Tibial nerve (tissue), 4 donors: ENCODE results near the gene PLS3. TPM values are rescaled to one million over a fixed set of nuclear protein-coding genes. Genes with fewer than 3 reads are reported as not detected.
A peak's percentile ranks its signal among the peaks of the same experiment; 100 is the strongest.

Source experiments
- DNase-seq, 2 donors: peaks; one replicate each; pipeline ENCODE4 v3.0.0-alpha.2; 2019; ENCODE audit warnings: low spot score in 2 of 2
- H3K27ac ChIP-seq, 4 donors: fragments of 200-600 bp; sonication (generic) in 3 of 4; one replicate each; pipeline ENCODE4 v1.5.1; 2017 to 2019; ENCODE audit warnings: mild to moderate bottlenecking in 1 of 4
- H3K27me3 ChIP-seq, 2 donors: fragments of 200-600 bp; sonication (generic) in 1 of 2; one replicate each; pipeline versions ENCODE4 v1.5.1 to v1.6.0; 2017 to 2019
- H3K36me3 ChIP-seq, 3 donors: fragments of 200-600 bp; sonication (generic); one replicate each; pipeline ENCODE4 v1.5.1; 2018 to 2019
- H3K4me1 ChIP-seq, 4 donors: fragments of 200-600 bp; sonication (generic) in 3 of 4; one replicate each; pipeline ENCODE4 v1.5.1; 2017 to 2019
- H3K4me3 ChIP-seq, 4 donors: fragments of 200-600 bp; sonication (generic) in 3 of 4; one replicate each; pipeline ENCODE4 v1.5.1; 2017 to 2019; ENCODE audit warnings: mild to moderate bottlenecking in 1 of 4, moderate library complexity in 1 of 4
- H3K9me3 ChIP-seq, 4 donors: fragments of 200-600 bp; sonication (generic) in 3 of 4; one replicate each; pipeline ENCODE4 v1.5.1; 2017 to 2019
- CTCF ChIP-seq, 5 experiments: fragments of 200-600 bp in 3 of 5; fragments of 450-650 bp in 2 of 5; sonication (generic) in 3 of 5; IDR thresholded peaks; one replicate each; pipeline ENCODE4 v1.5.1; 2016 to 2019; ENCODE audit warnings: antibody characterized with exemption in 5 of 5, mild to moderate bottlenecking in 3 of 5, moderate library complexity in 2 of 5
- EP300 ChIP-seq, 2 donors: sonication (generic); formaldehyde crosslinking; IDR thresholded peaks; one replicate each; pipeline ENCODE4 v1.6.1; 2017; ENCODE audit warnings: antibody characterized with exemption in 2 of 2, mild to moderate bottlenecking in 1 of 2
- POLR2A ChIP-seq, 2 donors: fragments of 450-650 bp; IDR thresholded peaks; one replicate each; pipeline ENCODE4 v1.6.1; 2017; ENCODE audit warnings: antibody characterized with exemption in 2 of 2, mild to moderate bottlenecking in 2 of 2, moderate library complexity in 2 of 2
- WGBS, 2 donors: methylation state at CpG; one replicate each; pipeline ENCODE4 v1.1.5; 2018; 5-methylcytosine and 5-hydroxymethylcytosine counted together
- total RNA-seq, 4 donors: library from RNA; depleted of rRNA; stranded (reverse); fragments of >200 nt; gene quantifications; one replicate each; pipeline ENCODE4 v1.1.0, GENCODE V29; 2016

The PLS3 gene
- total RNA-seq, 4 donors from 2014 or later = 60.9 to 93.8 (median 82.4) TPM

- H3K36me3 ChIP-seq = no peaks in the 10 kb centered on the region
- H3K27me3 ChIP-seq = peaks cover 0 to 35% of the 10 kb centered on the region in 2 donors
- 38 to 61% methylated on average over 1 of the region's 1 CpG for WGBS, 2 donors
- DNase-seq = no peak
- peaks cover 0 to 7% (median 0%) of the 10 kb centered on the region in 4 donors for H3K4me1 ChIP-seq
- H3K9me3 ChIP-seq = no peaks in the 10 kb centered on the region
- H3K4me3 ChIP-seq = no peak overlapping the region
- no peak for TF ChIP-seq EP300 (IDR thresholded peaks at IDR 0.05)
- no peak for TF ChIP-seq CTCF (IDR thresholded peaks at IDR 0.05)
- TF ChIP-seq POLR2A (IDR thresholded peaks at IDR 0.05) = no peak
- no peak overlapping the region for H3K27ac ChIP-seq
These were observed 48.6 kb downstream of the PLS3 start for GRCh38 chrX:115609621-115610020.

GRCh38 chrX:115616943-115617563, 56.1 kb downstream of the PLS3 start:
- 54 to 57% methylated on average over 5 of the region's 5 CpGs for WGBS, 2 donors

GRCh38 chrX:115622534-115622933, 61.6 kb downstream of the PLS3 start:
- peaks cover 0 to 8% (median 0%) of the 10 kb centered on the region in 4 donors for H3K4me1 ChIP-seq
- no peaks in the 10 kb centered on the region for H3K36me3 ChIP-seq
- TF ChIP-seq EP300 (IDR thresholded peaks at IDR 0.05) = no peak
- TF ChIP-seq POLR2A (IDR thresholded peaks at IDR 0.05) = no peak
- TF ChIP-seq CTCF (IDR thresholded peaks at IDR 0.05) = no peak
- no peak for DNase-seq
- 54 to 80% methylated on average over 4 of the region's 4 CpGs for WGBS, 2 donors
- no peak overlapping the region for H3K27ac ChIP-seq
- no peaks in the 10 kb centered on the region for H3K9me3 ChIP-seq
- peaks cover 0 to 17% of the 10 kb centered on the region in 2 donors for H3K27me3 ChIP-seq
- H3K4me3 ChIP-seq = no peak overlapping the region

More at GRCh38 chrX:115616943-115617563, 56.1 kb downstream of the PLS3 start:
- peaks cover 0 to 30% of the 10 kb centered on the region in 2 donors for H3K27me3 ChIP-seq
- DNase-seq = no peak
- H3K36me3 ChIP-seq = no peaks in the 10 kb centered on the region
- H3K27ac ChIP-seq = peak overlapping the region in 2 of 4 donors; percentile 77
- H3K4me3 ChIP-seq = no peak overlapping the region
- no peaks in the 10 kb centered on the region for H3K9me3 ChIP-seq
- peaks cover 0 to 23% (median 0%) of the 10 kb centered on the region in 4 donors for H3K4me1 ChIP-seq
- TF ChIP-seq POLR2A (IDR thresholded peaks at IDR 0.05) (no peak), CTCF (IDR thresholded peaks at IDR 0.05) (no peak), EP300 (IDR thresholded peaks at IDR 0.05) (no peak)

- Histone ChIP-seq H3K4me3 (no peak overlapping the region), H3K9me3 (no peaks in the 10 kb centered on the region), H3K27ac (peak overlapping the region in 3 of 4 donors; percentile 56 to 80 (median 76)), H3K27me3 (peaks cover 0 to 17% of the 10 kb centered on the region in 2 donors), H3K4me1 (peaks cover 0 to 8% (median 0%) of the 10 kb centered on the region in 4 donors), H3K36me3 (no peaks in the 10 kb centered on the region)
- TF ChIP-seq POLR2A (IDR thresholded peaks at IDR 0.05) (no peak), EP300 (IDR thresholded peaks at IDR 0.05) (no peak), CTCF (IDR thresholded peaks at IDR 0.05) (no peak)
- no peak for DNase-seq
- WGBS, 2 donors = 80 to 83% methylated on average over 1 of the region's 1 CpG
These were observed 63.9 kb downstream of the PLS3 start for GRCh38 chrX:115624916-115625315.

GRCh38 chrX:115625572-115626301, 64.8 kb downstream of the PLS3 start:
- peak in 1 of 2 donors; percentile 22 for DNase-seq
- Histone ChIP-seq H3K4me1 (peaks cover 0 to 8% (median 0%) of the 10 kb centered on the region in 4 donors), H3K36me3 (no peaks in the 10 kb centered on the region), H3K4me3 (peak overlapping the region in 1 of 4 donors; percentile 15), H3K27me3 (peaks cover 0 to 16% of the 10 kb centered on the region in 2 donors), H3K27ac (peak overlapping the region; percentile 45 to 80 (median 66)), H3K9me3 (no peaks in the 10 kb centered on the region)
- TF ChIP-seq CTCF (IDR thresholded peaks at IDR 0.05) (no peak), EP300 (IDR thresholded peaks at IDR 0.05) (peak in 1 of 2 donors; percentile 36), POLR2A (IDR thresholded peaks at IDR 0.05) (no peak)
- 11 to 27% methylated on average over 6 of the region's 6 CpGs for WGBS, 2 donors
